ENCODE results near the gene KLHL12.
"Not testable (repeated sequence)": the region's sequence is repeated elsewhere in the genome, so short reads cannot be mapped to it uniquely, and the experiment has no call there.

KLHL12 gene

DNA sequence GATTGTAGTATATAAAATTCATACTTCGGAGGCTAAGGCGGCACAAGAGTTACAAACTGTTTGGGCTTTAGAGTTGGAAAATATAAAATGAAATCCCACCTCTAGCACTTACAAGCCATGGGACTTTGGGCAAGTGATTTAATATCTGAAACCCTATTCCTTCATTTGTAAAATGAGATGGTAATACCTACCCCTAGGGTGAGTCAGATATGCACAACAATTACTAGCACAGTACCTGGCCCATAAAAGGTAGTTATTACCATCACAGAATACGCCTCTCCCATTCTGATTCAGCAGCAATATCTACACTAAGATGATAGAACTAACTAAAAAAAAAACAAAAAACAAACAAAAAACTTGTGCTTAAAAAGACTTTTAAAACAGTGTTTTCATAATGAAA is 3.5 kb downstream of the KLHL12 start:
- TF ChIP-seq, protein P1, sequence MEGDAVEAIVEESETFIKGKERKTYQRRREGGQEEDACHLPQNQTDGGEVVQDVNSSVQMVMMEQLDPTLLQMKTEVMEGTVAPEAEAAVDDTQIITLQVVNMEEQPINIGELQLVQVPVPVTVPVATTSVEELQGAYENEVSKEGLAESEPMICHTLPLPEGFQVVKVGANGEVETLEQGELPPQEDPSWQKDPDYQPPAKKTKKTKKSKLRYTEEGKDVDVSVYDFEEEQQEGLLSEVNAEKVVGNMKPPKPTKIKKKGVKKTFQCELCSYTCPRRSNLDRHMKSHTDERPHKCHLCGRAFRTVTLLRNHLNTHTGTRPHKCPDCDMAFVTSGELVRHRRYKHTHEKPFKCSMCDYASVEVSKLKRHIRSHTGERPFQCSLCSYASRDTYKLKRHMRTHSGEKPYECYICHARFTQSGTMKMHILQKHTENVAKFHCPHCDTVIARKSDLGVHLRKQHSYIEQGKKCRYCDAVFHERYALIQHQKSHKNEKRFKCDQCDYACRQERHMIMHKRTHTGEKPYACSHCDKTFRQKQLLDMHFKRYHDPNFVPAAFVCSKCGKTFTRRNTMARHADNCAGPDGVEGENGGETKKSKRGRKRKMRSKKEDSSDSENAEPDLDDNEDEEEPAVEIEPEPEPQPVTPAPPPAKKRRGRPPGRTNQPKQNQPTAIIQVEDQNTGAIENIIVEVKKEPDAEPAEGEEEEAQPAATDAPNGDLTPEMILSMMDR (IDR thresholded peaks at IDR 0.05; ENCODE audit: low read length), result no peak
- TF ChIP-seq EZH2 (IDR thresholded peaks at IDR 0.05; ENCODE audit: borderline replicate concordance, low read length), result no peak
- Histone ChIP-seq H3K9me2 (ENCODE audit: low read depth, low read length) (no peaks in the 10 kb centered on the region), H3K4me3 (ENCODE audit: low read depth, low read length, poor library complexity, severe bottlenecking) (no peak overlapping the region), H3F3A (ENCODE audit: insufficient read depth, low read length) (no peaks in the 10 kb centered on the region), H3K4me1 (ENCODE audit: insufficient read depth, low read length, severe bottlenecking) (peaks cover 41% of the 10 kb centered on the region), H3K9ac (ENCODE audit: low read length) (no peak overlapping the region), H3K27me3 (ENCODE audit: insufficient read depth, low read length) (no peaks in the 10 kb centered on the region), H3K9me3 (ENCODE audit: low read length) (no peaks in the 10 kb centered on the region), H3K4me2 (ENCODE audit: low read length) (no peak overlapping the region), H3K79me2 (ENCODE audit: insufficient read depth, low read length) (peaks cover 24% of the 10 kb centered on the region; the same call in 1 of the 2 replicates), H3K27ac (ENCODE audit: low read depth, low read length, poor library complexity, severe bottlenecking) (no peak overlapping the region), H2AFZ (ENCODE audit: low read length) (no peak overlapping the region), H3K36me3 (ENCODE audit: insufficient read depth, low read length) (peaks cover 40% of the 10 kb centered on the region), H4K20me1 (ENCODE audit: insufficient read depth, low read length) (no peaks in the 10 kb centered on the region)

DNA sequence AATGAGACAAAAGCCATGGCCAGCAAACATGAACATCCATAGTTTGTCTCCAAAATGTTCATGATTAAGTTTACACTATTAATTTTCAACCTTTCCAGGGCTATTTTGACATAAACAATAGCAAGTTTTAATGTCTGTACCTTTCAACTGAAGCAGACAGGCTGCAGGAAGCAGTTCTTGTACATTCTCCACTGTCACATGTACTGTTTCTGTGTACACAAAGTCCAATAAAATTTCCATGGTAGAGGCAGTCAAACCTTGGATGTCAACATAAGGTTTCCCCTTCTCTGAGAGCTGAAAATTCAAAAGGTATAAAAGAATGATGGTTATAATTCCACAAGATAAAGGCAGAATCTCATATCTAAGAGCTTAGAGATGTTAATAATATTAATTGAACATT is 7.4 kb downstream of the KLHL12 start:
- no peaks in the 10 kb centered on the region for H3F3A ChIP-seq (ENCODE audit: insufficient read depth, low read length)
- no peaks in the 10 kb centered on the region for H3K9me3 ChIP-seq (ENCODE audit: low read length)
- H3K27ac ChIP-seq (ENCODE audit: low read depth, low read length, poor library complexity, severe bottlenecking), result no peak overlapping the region
- H2AFZ ChIP-seq (ENCODE audit: low read length), result no peak overlapping the region
- no peaks in the 10 kb centered on the region for H3K27me3 ChIP-seq (ENCODE audit: insufficient read depth, low read length)
- H3K36me3 ChIP-seq (ENCODE audit: insufficient read depth, low read length), result peaks cover 74% of the 10 kb centered on the region
- no peak overlapping the region for H3K9ac ChIP-seq (ENCODE audit: low read length)
- no peak overlapping the region for H3K4me3 ChIP-seq (ENCODE audit: low read depth, low read length, poor library complexity, severe bottlenecking)
- H3K4me2 ChIP-seq (ENCODE audit: low read length), result no peak overlapping the region
- H3K4me1 ChIP-seq (ENCODE audit: insufficient read depth, low read length, severe bottlenecking), result peaks cover 20% of the 10 kb centered on the region
- no peaks in the 10 kb centered on the region for H4K20me1 ChIP-seq (ENCODE audit: insufficient read depth, low read length)
- TF ChIP-seq EZH2 (IDR thresholded peaks at IDR 0.05; ENCODE audit: borderline replicate concordance, low read length), result no peak
- TF ChIP-seq, protein P1 (IDR thresholded peaks at IDR 0.05; ENCODE audit: low read length), result no peak
- H3K79me2 ChIP-seq (ENCODE audit: insufficient read depth, low read length), result peaks cover 11% of the 10 kb centered on the region; the same call in 1 of the 2 replicates
- no peaks in the 10 kb centered on the region for H3K9me2 ChIP-seq (ENCODE audit: low read depth, low read length)

DNA sequence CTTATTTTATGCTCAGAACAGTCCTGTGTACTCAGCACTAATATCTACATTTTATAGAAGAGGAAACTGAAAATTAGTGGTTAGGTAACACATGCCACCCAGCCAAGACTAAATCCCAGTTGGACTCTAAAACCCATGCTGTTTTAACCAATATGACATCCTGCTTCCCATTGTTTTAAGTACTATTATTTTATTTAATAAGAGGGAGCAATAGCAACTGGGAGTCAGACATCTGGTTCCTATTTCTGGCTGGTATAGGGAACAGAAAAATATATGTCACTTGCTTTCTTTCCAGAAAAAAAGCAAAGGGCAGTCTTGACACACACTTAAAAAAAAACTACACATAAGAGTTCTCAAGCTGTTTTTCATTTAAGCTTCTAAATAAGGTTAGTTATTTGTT is 11.9 kb downstream of the KLHL12 start:
- peaks cover 96% of the 10 kb centered on the region for H3K36me3 ChIP-seq (ENCODE audit: insufficient read depth, low read length)
- no peak overlapping the region for H3K4me3 ChIP-seq (ENCODE audit: low read depth, low read length, poor library complexity, severe bottlenecking)
- H3K9ac ChIP-seq (ENCODE audit: low read length), result no peak overlapping the region
- H3K79me2 ChIP-seq (ENCODE audit: insufficient read depth, low read length), result no peaks in the 10 kb centered on the region
- no peaks in the 10 kb centered on the region for H3K4me1 ChIP-seq (ENCODE audit: insufficient read depth, low read length, severe bottlenecking)
- no peaks in the 10 kb centered on the region for H3F3A ChIP-seq (ENCODE audit: insufficient read depth, low read length)
- no peaks in the 10 kb centered on the region for H3K9me3 ChIP-seq (ENCODE audit: low read length)
- no peaks in the 10 kb centered on the region for H3K9me2 ChIP-seq (ENCODE audit: low read depth, low read length)
- H3K27ac ChIP-seq (ENCODE audit: low read depth, low read length, poor library complexity, severe bottlenecking), result no peak overlapping the region
- H3K4me2 ChIP-seq (ENCODE audit: low read length), result no peak overlapping the region
- TF ChIP-seq, protein P1 (IDR thresholded peaks at IDR 0.05; ENCODE audit: low read length), result no peak
- no peak for TF ChIP-seq EZH2 (IDR thresholded peaks at IDR 0.05; ENCODE audit: borderline replicate concordance, low read length)
- H3K27me3 ChIP-seq (ENCODE audit: insufficient read depth, low read length), result no peaks in the 10 kb centered on the region
- H4K20me1 ChIP-seq (ENCODE audit: insufficient read depth, low read length), result no peaks in the 10 kb centered on the region
- H2AFZ ChIP-seq (ENCODE audit: low read length), result no peak overlapping the region

DNA sequence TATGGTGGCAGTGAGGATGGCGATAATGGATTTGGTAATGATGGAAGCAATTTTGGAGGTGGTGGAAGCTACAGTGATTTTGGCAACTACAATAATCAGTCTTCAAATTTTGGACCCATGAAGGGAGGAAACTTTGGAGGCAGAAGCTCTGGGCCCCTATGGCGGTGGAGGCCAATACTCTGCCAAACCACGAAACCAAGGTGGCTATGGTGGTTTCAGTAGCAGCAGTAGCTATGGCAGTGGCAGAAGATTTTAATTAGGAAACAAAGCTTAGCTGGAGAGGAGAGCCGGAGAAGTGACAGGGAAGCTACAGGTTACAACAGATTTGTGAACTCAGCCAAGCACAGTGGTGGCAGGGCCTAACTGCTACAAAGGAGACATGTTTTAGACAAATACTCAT is 14.6 kb downstream of the KLHL12 start:
- H3K9me3 ChIP-seq (ENCODE audit: low read length); H3K4me1 ChIP-seq (ENCODE audit: insufficient read depth, low read length, severe bottlenecking); H4K20me1 ChIP-seq (ENCODE audit: insufficient read depth, low read length); H3K27me3 ChIP-seq (ENCODE audit: insufficient read depth, low read length); H3K4me3 ChIP-seq (ENCODE audit: low read depth, low read length, poor library complexity, severe bottlenecking); H2AFZ ChIP-seq (ENCODE audit: low read length); H3K4me2 ChIP-seq (ENCODE audit: low read length); H3K79me2 ChIP-seq (ENCODE audit: insufficient read depth, low read length); H3F3A ChIP-seq (ENCODE audit: insufficient read depth, low read length); H3K27ac ChIP-seq (ENCODE audit: low read depth, low read length, poor library complexity, severe bottlenecking); H3K9ac ChIP-seq (ENCODE audit: low read length); H3K9me2 ChIP-seq (ENCODE audit: low read depth, low read length): not testable (repeated sequence)
- peaks cover 97% of the 10 kb centered on the region for H3K36me3 ChIP-seq (ENCODE audit: insufficient read depth, low read length)

Measured in OCI-LY1 (cell line).